GM15510 (cell line): ENCODE measurements around the gene SCG5.

Experiments used
- POLR2A ChIP-seq: IDR thresholded peaks from 3 replicates; pipeline ENCODE4 v1.6.1; 2011; ENCODE audit warnings: borderline replicate concordance; ENCODE audit not compliant: insufficient read length; ENCODE audit errors: extremely low read depth

Gene SCG5

GRCh38 chr15:32657941-32658340 lies 16.4 kb downstream of the SCG5 start:
- TF ChIP-seq POLR2A: no peak

- no peak for TF ChIP-seq POLR2A
Measured at GRCh38 chr15:32659340-32660155, 18.0 kb downstream of the SCG5 start.

GRCh38 chr15:32663671-32664070 lies 22.2 kb downstream of the SCG5 start:
- no peak for TF ChIP-seq POLR2A

GRCh38 chr15:32664796-32665195 lies 23.3 kb downstream of the SCG5 start:
- TF ChIP-seq POLR2A: no peak

- TF ChIP-seq POLR2A: no peak
Measured at GRCh38 chr15:32667321-32667720, 25.8 kb downstream of the SCG5 start.

GRCh38 chr15:32668942-32669341 lies 27.4 kb downstream of the SCG5 start:
- no peak for TF ChIP-seq POLR2A

GRCh38 chr15:32669896-32670611 lies 28.5 kb downstream of the SCG5 start:
- TF ChIP-seq POLR2A: no peak

- no peak for TF ChIP-seq POLR2A
Measured at GRCh38 chr15:32670623-32671022, 29.1 kb downstream of the SCG5 start.

GRCh38 chr15:32671339-32672325 lies 30.1 kb downstream of the SCG5 start:
- no peak for TF ChIP-seq POLR2A

- TF ChIP-seq POLR2A: no peak
Measured at GRCh38 chr15:32674681-32675080, 33.2 kb downstream of the SCG5 start.

- TF ChIP-seq POLR2A: no peak
Measured at GRCh38 chr15:32675466-32675865, 34.0 kb downstream of the SCG5 start.

GRCh38 chr15:32676169-32676568 lies 34.7 kb downstream of the SCG5 start:
- no peak for TF ChIP-seq POLR2A

GRCh38 chr15:32677238-32677750 lies 35.8 kb downstream of the SCG5 start:
- no peak for TF ChIP-seq POLR2A

- TF ChIP-seq POLR2A: no peak
Measured at GRCh38 chr15:32679298-32679690, 37.8 kb downstream of the SCG5 start.
